ENCODE results near the gene PLA2G2A.
A peak's percentile ranks its signal among the peaks of the same experiment; 100 is the strongest.

Gene PLA2G2A

DNA sequence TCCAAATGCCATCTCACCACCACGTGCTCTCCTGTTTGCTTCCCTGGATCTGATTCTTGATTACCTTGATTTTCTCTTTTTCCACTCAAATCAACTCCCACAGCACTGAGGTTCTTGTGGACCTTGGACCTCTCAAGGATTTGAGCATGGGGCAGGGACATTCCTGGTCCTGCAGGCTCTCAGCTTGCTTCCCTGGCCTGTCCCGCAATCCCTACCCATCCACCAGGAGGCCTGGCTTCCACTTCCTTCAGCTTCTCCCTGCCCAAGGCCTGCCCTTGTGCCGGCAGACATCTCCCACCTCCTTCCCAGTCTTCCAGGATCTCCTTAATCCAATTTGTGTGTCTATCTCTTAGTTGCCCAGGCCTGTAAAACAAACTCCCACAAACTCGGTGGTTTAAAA lies 21.6 kb downstream of the PLA2G2A start:
- no peak overlapping the region for H2BK120ac ChIP-seq (ENCODE audit: low read depth, low read length)
- DNase-seq (ENCODE audit: low spot score) = no peak
- no peak overlapping the region for H2AK5ac ChIP-seq (ENCODE audit: low read depth, low read length)
- H3K36me3 ChIP-seq (replicated peaks in 1 of 2; ENCODE audit: control insufficient read depth in 2 of 2, insufficient read depth in 2 of 2, low read length in 2 of 2) = no peaks in the 10 kb centered on the region
- no peak overlapping the region for H2BK12ac ChIP-seq (ENCODE audit: low read length)
- H3K23ac ChIP-seq (ENCODE audit: low read depth, low read length, poor library complexity) = no peak overlapping the region
- no peak overlapping the region for H3K18ac ChIP-seq (ENCODE audit: low read length)
- H3K27ac ChIP-seq (replicated peaks; ENCODE audit: low read length) = no peak overlapping the region
- no peak overlapping the region for H3K4me2 ChIP-seq (ENCODE audit: insufficient read depth, low read length, poor library complexity, severe bottlenecking)
- H2BK5ac ChIP-seq (ENCODE audit: low read length) = no peak overlapping the region
- no peaks in the 10 kb centered on the region for H3K79me1 ChIP-seq (ENCODE audit: low read depth, low read length)
- no CpG with 5 or more reads among the region's 4 CpGs for WGBS, 2 donors (ENCODE audit: extremely low coverage in 2 of 2, insufficient read length in 2 of 2, insufficient replicate concordance in 1 of 2)
- H3K9me3 ChIP-seq (replicated peaks in 1 of 2; ENCODE audit: control insufficient read depth in 2 of 2, insufficient read depth in 1 of 2, low read depth in 1 of 2, low read length in 2 of 2) = peaks cover 0 to 2% of the 10 kb centered on the region in 2 donors
- H3K14ac ChIP-seq (ENCODE audit: low read length) = no peak overlapping the region
- H2AFZ ChIP-seq (ENCODE audit: low read length) = no peak overlapping the region
- no peak overlapping the region for H3K9ac ChIP-seq (ENCODE audit: low read depth, low read length, poor library complexity)
- no peak overlapping the region for H2BK15ac ChIP-seq (ENCODE audit: low read length)
- H4K91ac ChIP-seq (ENCODE audit: low read depth, low read length, poor library complexity) = no peak overlapping the region
- H3K27me3 ChIP-seq (ENCODE audit: control insufficient read depth in 3 of 3, insufficient read depth in 3 of 3, low read depth in 1 of 3, low read length in 3 of 3) = peaks cover 0 to 4% (median 0%) of the 10 kb centered on the region in 3 experiments
- H3K4me1 ChIP-seq (ENCODE audit: control insufficient read depth in 2 of 2, insufficient read depth in 1 of 2, low read depth in 1 of 2, low read length in 2 of 2) = peaks cover 0 to 2% of the 10 kb centered on the region in 2 donors
- no peak overlapping the region for H3K4me3 ChIP-seq (ENCODE audit: low read length in 2 of 2)
- no peak overlapping the region for H3K4ac ChIP-seq (ENCODE audit: low read length)
- no peak overlapping the region for H4K8ac ChIP-seq (ENCODE audit: low read depth, low read length)

DNA sequence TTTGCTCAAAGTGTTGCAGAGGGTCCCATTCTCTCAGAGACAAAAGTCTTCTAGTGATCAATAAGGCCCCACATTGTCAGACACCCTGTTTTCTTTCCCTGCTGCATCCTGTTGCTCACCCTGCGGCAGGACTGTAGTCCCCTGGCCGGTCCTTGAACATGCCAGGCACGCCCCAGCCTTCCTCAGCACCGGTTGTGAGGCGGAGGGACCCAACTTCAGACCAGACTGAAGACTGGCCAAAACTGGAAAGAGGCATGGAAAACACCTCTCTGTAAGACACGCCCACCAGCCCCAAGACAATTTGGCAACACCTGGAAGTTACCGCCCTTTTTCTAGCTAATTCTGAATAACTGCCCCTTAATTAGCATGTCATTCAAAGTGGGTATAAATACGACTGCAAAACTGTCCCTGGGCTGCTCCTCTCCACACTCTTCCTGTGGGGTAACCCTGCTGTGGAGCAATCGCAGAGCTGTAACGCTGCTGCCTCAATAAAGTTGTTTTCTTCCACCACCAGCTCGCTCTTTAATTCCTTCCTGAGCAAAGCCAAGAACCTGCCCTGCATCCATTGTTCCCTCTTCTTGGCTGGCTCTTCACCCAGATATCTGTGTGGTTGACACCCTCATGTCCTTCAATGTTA lies 23.8 kb downstream of the PLA2G2A start:
- Histone ChIP-seq H3K9me3 (replicated peaks in 1 of 2; ENCODE audit: control insufficient read depth in 2 of 2, insufficient read depth in 1 of 2, low read depth in 1 of 2, low read length in 2 of 2) (no peaks in the 10 kb centered on the region), H3K27ac (replicated peaks; ENCODE audit: low read length) (no peak overlapping the region), H3K9ac (ENCODE audit: low read depth, low read length, poor library complexity) (no peak overlapping the region), H3K4ac (ENCODE audit: low read length) (no peak overlapping the region), H3K79me1 (ENCODE audit: low read depth, low read length) (no peaks in the 10 kb centered on the region), H2BK5ac (ENCODE audit: low read length) (no peak overlapping the region), H3K4me3 (ENCODE audit: low read length in 2 of 2) (no peak overlapping the region), H3K4me1 (ENCODE audit: control insufficient read depth in 2 of 2, insufficient read depth in 1 of 2, low read depth in 1 of 2, low read length in 2 of 2) (peaks cover 0 to 2% of the 10 kb centered on the region in 2 donors), H3K18ac (ENCODE audit: low read length) (no peak overlapping the region), H3K36me3 (replicated peaks in 1 of 2; ENCODE audit: control insufficient read depth in 2 of 2, insufficient read depth in 2 of 2, low read length in 2 of 2) (no peaks in the 10 kb centered on the region), H2BK120ac (ENCODE audit: low read depth, low read length) (no peak overlapping the region), H3K23ac (ENCODE audit: low read depth, low read length, poor library complexity) (peak overlapping the region; percentile 8), H2BK15ac (ENCODE audit: low read length) (no peak overlapping the region), H3K14ac (ENCODE audit: low read length) (no peak overlapping the region), H2AFZ (ENCODE audit: low read length) (no peak overlapping the region), H4K8ac (ENCODE audit: low read depth, low read length) (no peak overlapping the region), H4K91ac (ENCODE audit: low read depth, low read length, poor library complexity) (no peak overlapping the region), H3K27me3 (ENCODE audit: control insufficient read depth in 3 of 3, insufficient read depth in 3 of 3, low read depth in 1 of 3, low read length in 3 of 3) (peaks cover 0 to 4% (median 0%) of the 10 kb centered on the region in 3 experiments), H2AK5ac (ENCODE audit: low read depth, low read length) (no peak overlapping the region), H3K4me2 (ENCODE audit: insufficient read depth, low read length, poor library complexity, severe bottlenecking) (no peak overlapping the region), H2BK12ac (ENCODE audit: low read length) (no peak overlapping the region)
- WGBS, 2 donors (ENCODE audit: extremely low coverage in 2 of 2, insufficient read length in 2 of 2, insufficient replicate concordance in 1 of 2) = no CpG with 5 or more reads among the region's 11 CpGs
- no peak for DNase-seq (ENCODE audit: low spot score)

DNA sequence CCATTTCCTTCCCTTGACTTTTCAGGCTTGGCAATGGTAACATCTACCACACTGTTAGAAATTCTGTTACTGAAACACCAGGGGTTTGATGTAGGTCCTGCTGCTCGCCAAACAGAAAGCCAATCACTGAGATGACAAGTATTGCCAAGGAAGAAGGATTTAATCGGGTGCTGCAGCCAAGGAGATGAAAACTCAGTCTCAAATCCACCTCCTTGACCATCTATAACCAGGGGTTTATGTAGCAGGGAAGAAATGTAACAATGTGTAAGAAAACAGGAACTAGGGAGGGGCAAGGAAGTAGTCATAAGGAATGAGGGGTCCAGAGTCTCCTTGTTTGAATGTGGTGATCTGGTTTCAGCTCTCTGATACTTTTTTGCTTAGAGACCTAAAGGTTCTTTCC lies 25.4 kb downstream of the PLA2G2A start:
- Histone ChIP-seq H3K79me1 (ENCODE audit: low read depth, low read length) (no peaks in the 10 kb centered on the region), H3K4ac (ENCODE audit: low read length) (no peak overlapping the region), H3K18ac (ENCODE audit: low read length) (no peak overlapping the region), H3K27me3 (ENCODE audit: control insufficient read depth in 3 of 3, insufficient read depth in 3 of 3, low read depth in 1 of 3, low read length in 3 of 3) (no peaks in the 10 kb centered on the region), H3K4me2 (ENCODE audit: insufficient read depth, low read length, poor library complexity, severe bottlenecking) (no peak overlapping the region), H2AK5ac (ENCODE audit: low read depth, low read length) (no peak overlapping the region), H3K9ac (ENCODE audit: low read depth, low read length, poor library complexity) (no peak overlapping the region), H3K36me3 (replicated peaks in 1 of 2; ENCODE audit: control insufficient read depth in 2 of 2, insufficient read depth in 2 of 2, low read length in 2 of 2) (no peaks in the 10 kb centered on the region), H3K4me1 (ENCODE audit: control insufficient read depth in 2 of 2, insufficient read depth in 1 of 2, low read depth in 1 of 2, low read length in 2 of 2) (peaks cover 0 to 2% of the 10 kb centered on the region in 2 donors), H2BK5ac (ENCODE audit: low read length) (no peak overlapping the region), H2BK12ac (ENCODE audit: low read length) (no peak overlapping the region), H4K91ac (ENCODE audit: low read depth, low read length, poor library complexity) (no peak overlapping the region), H3K14ac (ENCODE audit: low read length) (no peak overlapping the region), H2BK15ac (ENCODE audit: low read length) (no peak overlapping the region), H4K8ac (ENCODE audit: low read depth, low read length) (no peak overlapping the region), H2BK120ac (ENCODE audit: low read depth, low read length) (no peak overlapping the region), H3K4me3 (ENCODE audit: low read length in 2 of 2) (no peak overlapping the region), H3K9me3 (replicated peaks in 1 of 2; ENCODE audit: control insufficient read depth in 2 of 2, insufficient read depth in 1 of 2, low read depth in 1 of 2, low read length in 2 of 2) (no peaks in the 10 kb centered on the region), H3K23ac (ENCODE audit: low read depth, low read length, poor library complexity) (no peak overlapping the region), H3K27ac (replicated peaks; ENCODE audit: low read length) (no peak overlapping the region), H2AFZ (ENCODE audit: low read length) (no peak overlapping the region)
- no CpG with 5 or more reads among the region's 2 CpGs for WGBS, 2 donors (ENCODE audit: extremely low coverage in 2 of 2, insufficient read length in 2 of 2, insufficient replicate concordance in 1 of 2)
- DNase-seq (ENCODE audit: low spot score) = no peak

DNA sequence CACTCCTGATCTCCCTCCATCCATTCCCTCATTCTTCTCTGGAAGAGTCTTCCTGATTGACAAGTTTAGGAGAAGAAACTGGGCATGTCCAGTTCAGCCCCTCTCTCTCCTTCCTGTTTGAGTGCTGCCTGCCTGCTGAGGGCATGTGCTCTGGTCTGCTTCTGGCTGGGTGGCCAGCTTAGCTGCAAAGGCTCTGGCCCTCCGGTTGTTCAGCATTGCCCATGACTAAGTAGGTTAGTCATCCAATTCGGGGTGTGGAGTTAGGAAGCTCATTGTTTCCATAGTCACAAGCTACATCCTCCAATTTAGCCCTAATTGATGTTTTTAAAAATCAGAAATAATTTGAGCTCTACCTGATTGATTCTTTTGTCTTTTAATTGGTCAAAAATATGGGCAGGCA lies 30.4 kb downstream of the PLA2G2A start:
- Histone ChIP-seq H3K79me1 (ENCODE audit: low read depth, low read length) (no peaks in the 10 kb centered on the region), H3K4me1 (ENCODE audit: control insufficient read depth in 2 of 2, insufficient read depth in 1 of 2, low read depth in 1 of 2, low read length in 2 of 2) (no peaks in the 10 kb centered on the region), H2AK5ac (ENCODE audit: low read depth, low read length) (no peak overlapping the region), H4K8ac (ENCODE audit: low read depth, low read length) (no peak overlapping the region), H2BK5ac (ENCODE audit: low read length) (no peak overlapping the region), H3K36me3 (replicated peaks in 1 of 2; ENCODE audit: control insufficient read depth in 2 of 2, insufficient read depth in 2 of 2, low read length in 2 of 2) (no peaks in the 10 kb centered on the region), H3K18ac (ENCODE audit: low read length) (no peak overlapping the region), H4K91ac (ENCODE audit: low read depth, low read length, poor library complexity) (no peak overlapping the region), H3K4me3 (ENCODE audit: low read length in 2 of 2) (no peak overlapping the region), H2BK15ac (ENCODE audit: low read length) (no peak overlapping the region), H3K9ac (ENCODE audit: low read depth, low read length, poor library complexity) (no peak overlapping the region), H2AFZ (ENCODE audit: low read length) (no peak overlapping the region), H3K23ac (ENCODE audit: low read depth, low read length, poor library complexity) (no peak overlapping the region), H3K14ac (ENCODE audit: low read length) (no peak overlapping the region), H2BK12ac (ENCODE audit: low read length) (no peak overlapping the region), H3K27ac (replicated peaks; ENCODE audit: low read length) (no peak overlapping the region), H3K4ac (ENCODE audit: low read length) (no peak overlapping the region), H3K4me2 (ENCODE audit: insufficient read depth, low read length, poor library complexity, severe bottlenecking) (no peak overlapping the region), H2BK120ac (ENCODE audit: low read depth, low read length) (no peak overlapping the region), H3K27me3 (ENCODE audit: control insufficient read depth in 3 of 3, insufficient read depth in 3 of 3, low read depth in 1 of 3, low read length in 3 of 3) (no peaks in the 10 kb centered on the region), H3K9me3 (replicated peaks in 1 of 2; ENCODE audit: control insufficient read depth in 2 of 2, insufficient read depth in 1 of 2, low read depth in 1 of 2, low read length in 2 of 2) (no peaks in the 10 kb centered on the region)
- DNase-seq (ENCODE audit: low spot score) = no peak
- no CpG with 5 or more reads among the region's 2 CpGs for WGBS, 2 donors (ENCODE audit: extremely low coverage in 2 of 2, insufficient read length in 2 of 2, insufficient replicate concordance in 1 of 2)
